ENCODE measurements around the gene BORA.

DNA sequence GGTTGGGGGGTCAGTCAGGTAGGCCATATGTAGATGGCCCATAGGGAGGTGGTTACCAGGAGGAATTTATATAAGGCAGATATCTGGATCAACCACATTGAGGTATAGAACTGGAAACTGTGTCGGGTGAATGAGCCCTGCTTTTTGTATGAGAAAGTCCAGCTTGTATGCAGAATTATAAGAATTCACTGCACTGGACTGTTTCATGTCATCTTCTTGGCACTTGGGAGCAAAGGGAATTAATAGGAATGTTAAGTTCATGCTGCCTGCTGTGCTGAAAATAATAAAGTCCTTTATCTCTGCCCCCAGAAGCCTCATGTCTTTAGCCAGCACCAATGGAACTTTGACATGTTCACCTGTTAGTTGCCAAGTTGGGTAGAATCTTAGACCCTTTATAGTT is 12.3 kb downstream of the BORA start:
- no peak for TF ChIP-seq POLR2A (IDR thresholded peaks at IDR 0.05)
- TF ChIP-seq, protein P1, sequence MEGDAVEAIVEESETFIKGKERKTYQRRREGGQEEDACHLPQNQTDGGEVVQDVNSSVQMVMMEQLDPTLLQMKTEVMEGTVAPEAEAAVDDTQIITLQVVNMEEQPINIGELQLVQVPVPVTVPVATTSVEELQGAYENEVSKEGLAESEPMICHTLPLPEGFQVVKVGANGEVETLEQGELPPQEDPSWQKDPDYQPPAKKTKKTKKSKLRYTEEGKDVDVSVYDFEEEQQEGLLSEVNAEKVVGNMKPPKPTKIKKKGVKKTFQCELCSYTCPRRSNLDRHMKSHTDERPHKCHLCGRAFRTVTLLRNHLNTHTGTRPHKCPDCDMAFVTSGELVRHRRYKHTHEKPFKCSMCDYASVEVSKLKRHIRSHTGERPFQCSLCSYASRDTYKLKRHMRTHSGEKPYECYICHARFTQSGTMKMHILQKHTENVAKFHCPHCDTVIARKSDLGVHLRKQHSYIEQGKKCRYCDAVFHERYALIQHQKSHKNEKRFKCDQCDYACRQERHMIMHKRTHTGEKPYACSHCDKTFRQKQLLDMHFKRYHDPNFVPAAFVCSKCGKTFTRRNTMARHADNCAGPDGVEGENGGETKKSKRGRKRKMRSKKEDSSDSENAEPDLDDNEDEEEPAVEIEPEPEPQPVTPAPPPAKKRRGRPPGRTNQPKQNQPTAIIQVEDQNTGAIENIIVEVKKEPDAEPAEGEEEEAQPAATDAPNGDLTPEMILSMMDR (IDR thresholded peaks at IDR 0.05) = no peak
